NB4 (cell line): ENCODE data around the gene UCMA.

Experiments
- CTCF ChIP-seq: IDR thresholded peaks from one replicate; pipeline ENCODE4 v1.5.1; 2012; ENCODE audit warnings: low read depth, low read length
- POLR2A ChIP-seq: IDR thresholded peaks from 2 replicates; pipeline ENCODE4 v1.6.1; 2011; ENCODE audit warnings: mild to moderate bottlenecking; ENCODE audit not compliant: insufficient read length; ENCODE audit errors: extremely low read depth

- no peak for TF ChIP-seq CTCF
- TF ChIP-seq POLR2A = no peak
Observed at GRCh38 chr10:13184730-13185514, 49.3 kb downstream of the UCMA start.
